CD4-positive, alpha-beta T cell treated with Interleukin-1 beta for 1 hour (primary cell): ENCODE data around the gene HIGD2B.
"Not testable (repeated sequence)": the region's sequence is repeated elsewhere in the genome, so short reads cannot be mapped to it uniquely, and the experiment has no call there.

ENCODE experiments used
- DNase-seq, 2 donors: peaks; one replicate each; pipeline ENCODE4 v3.0.0-alpha.2; 2020 to 2022

The HIGD2B gene

GRCh38 chr15:72671525-72671924, 14.5 kb downstream of the HIGD2B start:
- no peak for DNase-seq

GRCh38 chr15:72670656-72671352, 15.2 kb downstream of the HIGD2B start:
- peak; percentile 69 to 77 for DNase-seq

DNA sequence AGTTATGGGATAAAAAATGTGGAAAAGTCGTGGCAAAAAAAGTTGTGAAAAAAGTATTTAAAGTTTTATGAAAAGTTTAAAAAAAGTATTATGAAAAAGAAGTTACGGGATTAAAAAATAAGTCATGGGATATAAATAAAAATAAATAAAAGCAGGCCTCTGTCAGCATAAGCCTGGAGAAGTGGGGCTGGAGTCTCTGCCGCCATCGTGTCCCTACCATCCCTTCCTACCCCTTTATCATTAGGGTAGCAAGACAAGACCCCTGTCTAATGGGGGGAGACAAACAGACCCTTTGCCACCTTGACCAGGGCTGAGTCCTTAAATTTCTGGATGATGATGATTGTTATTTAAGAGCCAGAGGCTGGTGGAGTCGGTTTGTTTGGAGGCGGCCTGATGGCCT, 16.2 kb downstream of the HIGD2B start:
- DNase-seq, result not testable (repeated sequence)

DNA sequence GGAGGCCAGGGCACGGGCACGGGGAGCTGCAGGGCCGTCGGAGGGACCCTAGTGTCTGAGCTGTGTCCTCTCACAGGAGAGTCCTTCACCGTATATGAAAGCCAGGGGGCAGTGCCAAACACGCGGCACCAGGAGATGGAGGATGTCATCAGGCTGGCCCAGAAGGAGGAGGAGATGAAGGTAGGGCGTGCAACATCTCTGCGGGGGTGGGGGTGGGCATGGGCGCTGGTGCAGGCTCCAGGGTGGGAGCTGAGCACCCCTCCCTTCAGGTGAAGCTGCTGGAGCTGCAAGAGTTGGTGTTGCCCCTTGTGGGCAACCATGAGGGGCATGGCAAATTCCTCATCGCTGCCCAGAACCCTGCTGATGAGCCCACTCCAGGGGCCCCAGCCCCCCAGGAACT, 20.3 kb downstream of the HIGD2B start:
- DNase-seq, result not testable (repeated sequence)

GRCh38 chr15:72663931-72664330, 22.1 kb downstream of the HIGD2B start:
- DNase-seq, result not testable (repeated sequence)

GRCh38 chr15:72661081-72661480, 24.9 kb downstream of the HIGD2B start:
- DNase-seq, result not testable (repeated sequence)

- DNase-seq, result not testable (repeated sequence)
Measured at GRCh38 chr15:72656014-72656413, 30.0 kb downstream of the HIGD2B start.

DNA sequence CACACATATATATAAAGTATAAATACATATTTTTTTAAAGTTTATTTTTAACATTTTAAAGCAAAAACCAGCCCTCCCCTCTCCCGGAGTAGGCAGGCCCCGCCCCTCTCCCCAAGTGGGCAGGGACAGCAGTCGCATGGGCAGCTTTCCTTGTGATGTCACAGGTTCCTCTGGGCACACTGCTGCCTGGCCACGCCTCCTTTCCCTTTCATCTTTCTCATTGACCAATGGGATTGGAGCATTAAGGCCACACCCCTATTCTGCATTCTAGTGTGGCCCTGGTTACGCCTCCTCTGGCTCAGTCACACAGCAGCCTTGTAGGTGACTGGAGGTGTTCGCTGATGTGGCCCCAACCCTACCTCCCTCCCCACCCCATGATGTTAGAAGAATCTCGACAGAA, 31.6 kb downstream of the HIGD2B start, which contains the start of gene GOLGA6B:
TSS of gene GOLGA6B (plus strand) at position 301 of the 400 bp plus-strand sequence. CDS start at position 342, 41 bp downstream.
- DNase-seq, result not testable (repeated sequence)

DNA sequence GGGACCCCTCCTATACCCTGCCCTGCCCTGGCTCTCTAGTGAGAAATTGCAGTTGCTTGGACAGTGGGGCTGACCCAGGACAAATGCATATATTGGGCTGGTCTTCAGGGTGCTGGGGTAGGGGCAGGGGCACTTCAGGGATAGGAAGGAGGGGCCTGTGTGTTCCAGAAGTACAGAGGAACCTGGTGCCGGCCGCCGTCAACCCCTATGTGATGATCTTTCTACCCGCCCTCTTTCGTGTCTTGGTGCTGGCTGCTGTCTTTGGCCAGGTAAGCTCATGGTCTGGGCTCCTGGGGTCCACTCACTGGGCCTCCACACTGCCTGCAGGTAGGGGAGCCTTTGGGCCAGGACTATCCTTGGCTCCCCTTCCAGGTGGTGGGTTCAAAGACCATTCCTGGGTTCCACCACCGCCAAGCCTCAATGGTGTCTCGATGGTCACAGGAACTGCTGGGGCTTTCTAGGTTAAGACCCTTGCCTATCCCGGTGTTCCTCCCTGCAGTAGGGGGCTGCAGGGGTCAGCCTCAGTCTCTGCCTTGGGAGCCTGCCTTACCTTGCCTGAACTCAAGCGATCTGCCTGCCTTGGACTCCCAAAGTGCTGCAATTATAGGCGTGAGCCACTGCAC, 37.2 kb downstream of the HIGD2B start:
- not testable (repeated sequence) for DNase-seq

- not testable (repeated sequence) for DNase-seq
Measured at GRCh38 chr15:72642271-72642670, 43.7 kb downstream of the HIGD2B start.

DNA sequence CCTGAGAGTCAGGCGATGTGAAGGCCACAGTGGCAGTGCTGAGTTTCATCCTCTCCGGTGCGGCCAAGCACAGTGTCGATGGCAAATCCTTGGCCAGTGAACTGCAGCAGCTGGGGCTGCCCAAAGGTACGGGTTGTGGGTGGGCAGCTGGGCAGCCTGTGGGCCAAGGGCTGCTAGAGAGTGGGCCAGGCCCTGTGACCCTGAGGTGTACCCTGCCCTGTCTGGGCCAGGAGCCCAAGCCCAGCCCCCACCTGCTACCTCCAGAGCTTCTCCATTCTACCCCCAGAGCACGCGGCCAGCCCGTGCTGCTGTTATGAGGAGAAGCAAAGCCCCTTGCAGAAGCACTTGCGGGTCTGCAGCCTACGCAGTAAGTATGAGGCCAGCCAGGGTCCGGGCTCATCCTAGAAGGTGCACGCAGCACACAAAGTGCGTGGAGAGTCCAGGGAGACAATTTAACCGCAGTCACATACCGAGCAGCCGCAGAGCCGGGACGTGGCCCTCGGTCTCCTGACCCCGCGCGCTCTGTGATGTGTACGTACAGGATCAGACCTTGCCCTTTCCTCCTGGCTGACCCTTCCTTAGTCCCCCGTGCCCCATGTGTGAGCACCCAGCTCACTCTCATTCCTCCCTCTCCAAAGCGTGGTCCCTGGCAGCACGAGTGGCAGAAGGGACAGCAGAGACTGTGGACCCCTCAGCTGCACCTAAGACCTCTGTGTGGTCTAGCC, 46.1 kb downstream of the HIGD2B start:
- DNase-seq, result not testable (repeated sequence)

DNA sequence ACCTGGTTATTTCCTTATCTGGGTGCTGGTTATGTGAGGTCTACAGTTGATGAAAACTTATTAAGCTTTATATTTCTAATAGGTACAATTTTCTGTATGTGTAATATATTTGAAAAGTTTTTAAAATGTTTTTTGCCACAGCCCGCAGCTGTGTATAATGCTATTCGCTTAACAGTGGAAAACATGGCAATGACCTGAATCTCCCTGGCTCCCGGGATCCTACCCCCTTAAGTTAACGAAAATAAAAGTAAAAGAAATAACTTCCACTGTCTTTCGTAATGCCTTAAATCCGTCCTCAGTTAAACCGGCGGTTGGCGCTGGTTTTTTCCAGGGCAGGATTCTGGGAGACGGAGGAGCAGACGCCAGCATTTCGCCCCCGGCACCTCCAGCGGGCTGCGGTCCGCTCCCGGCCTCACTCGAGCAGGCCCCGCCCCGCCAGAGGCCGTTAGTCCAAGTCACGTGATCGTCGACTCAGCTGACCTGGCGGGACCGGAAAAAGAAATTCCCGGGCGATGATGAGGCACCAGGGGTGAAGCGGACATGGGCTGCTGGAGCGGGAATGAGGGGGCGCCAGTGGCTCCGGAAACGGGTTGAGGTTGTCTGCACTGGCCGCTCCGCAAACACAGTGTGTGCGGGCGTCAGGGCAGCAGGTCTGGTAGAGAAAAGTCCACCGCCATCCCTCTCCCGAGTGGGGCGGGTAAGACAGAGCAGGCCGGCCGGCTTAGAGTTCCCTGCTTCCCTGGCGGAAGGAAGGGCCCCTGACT, 49.3 kb downstream of the HIGD2B start:
- peak; percentile 66 to 71 for DNase-seq

- not testable (repeated sequence) for DNase-seq
Measured at GRCh38 chr15:72629068-72629570, 56.9 kb downstream of the HIGD2B start.

GRCh38 chr15:72628249-72629067, 57.5 kb downstream of the HIGD2B start:
- DNase-seq, result not testable (repeated sequence)

GRCh38 chr15:72626153-72626552, 59.8 kb downstream of the HIGD2B start:
- DNase-seq, result not testable (repeated sequence)
